Keratinocyte (primary cell): ENCODE data around the gene PALD1.

Source experiments
- CTCF ChIP-seq, 3 experiments: IDR thresholded peaks in 1 of 3; conservative IDR thresholded peaks in 1 of 3; optimal IDR thresholded peaks in 1 of 3; 2 replicates in 2 of 3; 3 replicates in 1 of 3; pipeline versions ENCODE3 to v1.5.1; 2011; ENCODE audit warnings: low read length in 3 of 3, mild to moderate bottlenecking in 3 of 3, moderate library complexity in 2 of 3, control low read depth in 1 of 3, inconsistent platforms in 1 of 3; ENCODE audit not compliant: insufficient read depth in 2 of 3; ENCODE audit errors: extremely low read depth in 1 of 3
- EZH2 ChIP-seq: IDR thresholded peaks from one replicate; pipeline ENCODE4 v1.6.1; 2012; ENCODE audit warnings: inconsistent platforms, mild to moderate bottlenecking, low read length, moderate library complexity

DNA sequence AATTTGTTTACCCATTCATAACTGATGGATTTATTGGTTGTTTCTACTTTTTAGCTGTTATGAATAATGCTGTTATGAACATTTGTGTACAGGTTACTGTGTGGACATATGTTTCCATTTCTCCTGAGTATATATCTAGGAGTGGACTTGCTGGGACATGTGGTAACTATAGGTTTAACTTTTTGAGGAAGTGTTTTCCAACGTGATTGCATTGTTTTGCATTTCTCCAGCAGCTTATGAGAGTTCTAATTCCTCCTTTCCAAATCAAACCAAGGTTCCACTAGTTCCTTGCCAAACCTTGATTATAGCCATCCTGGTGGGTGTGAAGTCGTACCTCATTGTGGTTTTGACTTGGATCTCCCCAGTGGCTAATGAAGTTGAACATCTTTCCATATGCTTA is 126.6 kb downstream of the PALD1 start:
- TF ChIP-seq CTCF (optimal IDR thresholded peaks at IDR 0.05 in 1 of 3, IDR thresholded peaks at IDR 0.05 in 1 of 3, conservative IDR thresholded peaks at IDR 0.05 in 1 of 3; ENCODE audit: extremely low read depth in 1 of 3, insufficient read depth in 2 of 3, low read length in 3 of 3) (no peak), EZH2 (no peak)
